ENCODE measurements around the gene MLANA.

DNA sequence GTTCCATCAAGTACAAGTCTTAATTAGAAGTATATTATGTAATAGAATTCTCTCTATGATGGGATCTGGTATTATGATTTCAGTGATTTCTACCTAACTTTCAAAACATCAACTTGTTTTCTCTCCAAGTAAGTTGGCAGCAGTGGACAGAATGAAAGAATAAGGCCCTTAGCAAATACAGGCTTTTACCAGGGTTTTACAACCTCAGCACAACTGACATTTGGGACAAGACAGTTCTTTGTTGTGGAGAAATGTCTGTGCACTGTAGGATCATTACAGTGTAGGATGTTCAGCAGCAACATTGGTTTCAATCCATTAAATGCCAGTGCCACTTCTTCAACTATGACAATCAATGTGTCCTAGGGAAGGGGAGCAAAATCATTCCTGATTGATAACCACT is 48.8 kb downstream of the MLANA start:
- TF ChIP-seq EZH2 (IDR thresholded peaks at IDR 0.05; ENCODE audit: insufficient read depth, poor library complexity, severe bottlenecking) (no peak), EZH2phosphoT487 (IDR thresholded peaks at IDR 0.05; ENCODE audit: insufficient read depth, low read depth) (no peak)

Data from GM23248 (cell line).